Left ventricle myocardium inferior (tissue), 1 donor: Measurements from ENCODE around the gene ARHGAP12. TPM values are rescaled to one million over a fixed set of nuclear protein-coding genes. Genes with fewer than 3 reads are reported as not detected.

Experiments used
- DNase-seq: peaks from one replicate; pipeline ENCODE4 v3.0.0-alpha.2; 2020
- H3K27ac ChIP-seq: fragments of 200-600 bp; replicated peaks from 2 replicates; pipeline ENCODE4 v1.8.0; 2021
- H3K27me3 ChIP-seq: fragments of 200-600 bp; 2 replicates; pipeline ENCODE4 v1.8.0; 2021; ENCODE audit warnings: low read depth
- H3K36me3 ChIP-seq: fragments of 200-600 bp; 2 replicates; pipeline ENCODE4 v1.8.0; 2021
- H3K4me1 ChIP-seq: fragments of 200-600 bp; 2 replicates; pipeline ENCODE4 v1.8.0; 2021
- H3K4me3 ChIP-seq: fragments of 200-600 bp; 2 replicates; pipeline ENCODE4 v1.8.0; 2021; ENCODE audit warnings: mild to moderate bottlenecking, moderate library complexity
- H3K9me3 ChIP-seq: fragments of 200-600 bp; replicated peaks from 2 replicates; pipeline ENCODE4 v1.8.0; 2021
- intact Hi-C: fragments of 100-400 bp; cut with micrococcal nuclease; formaldehyde crosslinking; loops from one replicate; pipeline ENCODE4 v1.11.0; 2022
- total RNA-seq: library from RNA; stranded (reverse); fragmentation: NEBNext Ultra II Directional; extraction: Animal tissue kit (Norgen Biotek cat#: 25700); gene quantifications from one replicate; pipeline ENCODE4 v1.2.1, GENCODE V29; 2021
- TF ChIP-seq, protein P1 (sequence below): fragments of 200-600 bp; IDR thresholded peaks from 2 replicates; pipeline ENCODE4 v1.8.0; 2021; ENCODE audit warnings: antibody characterized with exemption, mild to moderate bottlenecking, borderline replicate concordance
- donor health status: DM: no; HTN: yes; CAD: no; lungs with severe emphysema.

ARHGAP12 gene
- total RNA-seq, 1 donor from 2014 or later: 22.1 TPM

DNA sequence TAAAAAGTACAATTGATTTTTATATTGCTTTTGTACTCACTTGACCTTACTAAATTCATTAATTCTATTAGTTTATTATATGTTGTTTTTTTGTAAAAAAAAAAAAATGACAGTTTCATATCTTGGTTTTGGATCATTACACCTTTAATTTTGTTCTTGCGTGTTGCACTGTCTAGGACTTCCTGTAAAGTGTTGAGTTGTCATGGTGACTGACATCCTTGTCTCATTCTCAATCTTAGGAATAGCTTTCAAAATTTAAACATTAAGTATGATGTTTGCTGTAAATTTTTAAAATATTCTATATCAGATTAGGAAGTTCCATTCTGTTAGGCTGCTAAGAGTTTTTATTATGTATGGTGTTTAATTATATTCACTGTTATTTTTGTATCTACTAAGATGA lies 139.1 kb downstream of the ARHGAP12 start:
- no peaks in the 10 kb centered on the region for H3K27me3 ChIP-seq
- intact Hi-C loops: no loop called here
- H3K36me3 ChIP-seq: no peaks in the 10 kb centered on the region
- no peak overlapping the region for H3K4me3 ChIP-seq
- TF ChIP-seq, protein P1, sequence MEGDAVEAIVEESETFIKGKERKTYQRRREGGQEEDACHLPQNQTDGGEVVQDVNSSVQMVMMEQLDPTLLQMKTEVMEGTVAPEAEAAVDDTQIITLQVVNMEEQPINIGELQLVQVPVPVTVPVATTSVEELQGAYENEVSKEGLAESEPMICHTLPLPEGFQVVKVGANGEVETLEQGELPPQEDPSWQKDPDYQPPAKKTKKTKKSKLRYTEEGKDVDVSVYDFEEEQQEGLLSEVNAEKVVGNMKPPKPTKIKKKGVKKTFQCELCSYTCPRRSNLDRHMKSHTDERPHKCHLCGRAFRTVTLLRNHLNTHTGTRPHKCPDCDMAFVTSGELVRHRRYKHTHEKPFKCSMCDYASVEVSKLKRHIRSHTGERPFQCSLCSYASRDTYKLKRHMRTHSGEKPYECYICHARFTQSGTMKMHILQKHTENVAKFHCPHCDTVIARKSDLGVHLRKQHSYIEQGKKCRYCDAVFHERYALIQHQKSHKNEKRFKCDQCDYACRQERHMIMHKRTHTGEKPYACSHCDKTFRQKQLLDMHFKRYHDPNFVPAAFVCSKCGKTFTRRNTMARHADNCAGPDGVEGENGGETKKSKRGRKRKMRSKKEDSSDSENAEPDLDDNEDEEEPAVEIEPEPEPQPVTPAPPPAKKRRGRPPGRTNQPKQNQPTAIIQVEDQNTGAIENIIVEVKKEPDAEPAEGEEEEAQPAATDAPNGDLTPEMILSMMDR: no peak
- no peaks in the 10 kb centered on the region for H3K9me3 ChIP-seq
- DNase-seq: no peak
- H3K4me1 ChIP-seq: no peaks in the 10 kb centered on the region
- H3K27ac ChIP-seq: no peak overlapping the region

- Histone ChIP-seq H3K4me3 (no peak overlapping the region), H3K4me1 (no peaks in the 10 kb centered on the region), H3K36me3 (no peaks in the 10 kb centered on the region), H3K9me3 (no peaks in the 10 kb centered on the region), H3K27ac (no peak overlapping the region), H3K27me3 (no peaks in the 10 kb centered on the region)
- TF ChIP-seq, protein P1: no peak
- intact Hi-C loops: no loop called here
- no peak for DNase-seq
Measured at GRCh38 chr10:31782701-31783100, 145.9 kb downstream of the ARHGAP12 start.

DNA sequence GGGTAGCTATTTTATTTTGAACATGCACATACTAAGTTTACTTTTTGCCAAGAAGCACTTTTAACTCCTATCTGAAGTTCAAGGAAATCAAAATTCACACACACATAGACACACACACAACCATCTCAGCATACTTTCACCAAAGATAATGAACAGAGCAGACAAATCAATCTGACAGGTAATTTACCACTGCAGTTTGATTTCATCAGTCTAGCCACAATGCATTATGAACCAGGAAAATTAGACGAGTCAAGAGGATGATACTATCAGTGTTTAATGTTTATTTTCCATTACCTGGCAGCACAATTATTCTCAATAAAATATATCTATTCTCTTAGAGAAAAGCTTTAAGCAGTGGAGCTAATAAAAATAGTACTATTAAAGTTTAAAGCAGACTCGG lies 147.9 kb downstream of the ARHGAP12 start:
- TF ChIP-seq, protein P1: no peak
- Histone ChIP-seq H3K4me1 (no peaks in the 10 kb centered on the region), H3K36me3 (no peaks in the 10 kb centered on the region), H3K9me3 (no peaks in the 10 kb centered on the region), H3K27ac (no peak overlapping the region), H3K4me3 (no peak overlapping the region), H3K27me3 (no peaks in the 10 kb centered on the region)
- intact Hi-C loops: no loop called here
- DNase-seq: no peak

- no peak for DNase-seq
Measured at GRCh38 chr10:31778627-31779026, 150.0 kb downstream of the ARHGAP12 start.

GRCh38 chr10:31776159-31776558 lies 152.5 kb downstream of the ARHGAP12 start:
- Histone ChIP-seq H3K27ac (no peak overlapping the region), H3K27me3 (no peaks in the 10 kb centered on the region), H3K9me3 (no peaks in the 10 kb centered on the region), H3K4me1 (peaks cover 12% of the 10 kb centered on the region), H3K36me3 (no peaks in the 10 kb centered on the region), H3K4me3 (no peak overlapping the region)
- no peak for DNase-seq
- intact Hi-C loops: no loop called here
- TF ChIP-seq, protein P1: no peak

More at GRCh38 chr10:31778627-31779026, 150.0 kb downstream of the ARHGAP12 start:
- intact Hi-C loops: no loop called here
- H3K27ac ChIP-seq: no peak overlapping the region
- no peaks in the 10 kb centered on the region for H3K9me3 ChIP-seq
- H3K36me3 ChIP-seq: no peaks in the 10 kb centered on the region
- no peak overlapping the region for H3K4me3 ChIP-seq
- peaks cover 7% of the 10 kb centered on the region for H3K4me1 ChIP-seq
- no peaks in the 10 kb centered on the region for H3K27me3 ChIP-seq
- TF ChIP-seq, protein P1: no peak
